ENCODE measurements around the gene NALCN.

Gene NALCN

GRCh38 chr13:101139081-101139480, 277.2 kb downstream of the NALCN start:
- ChIA-PET CTCF (interaction anchor here (0.6 kb wide), 2 partner anchors 31 to 159 kb away, joined by 3 read pairs; no protein-coding TSS in a partner anchor), POLR2A (ENCODE audit: low non-redundant PET) (no interaction called here)
- peak; percentile 2 for DNase-seq (ENCODE audit: low spot score)
- H3K27ac ChIP-seq: no peak overlapping the region
- no peak for TF ChIP-seq CTCF (conservative IDR thresholded peaks at IDR 0.05; ENCODE audit: low read depth)

- POLR2A ChIA-PET (ENCODE audit: low non-redundant PET): no interaction called here
- peak; percentile 63 for DNase-seq (ENCODE audit: low spot score)
Measured at GRCh38 chr13:101127741-101128353, 288.5 kb downstream of the NALCN start.

GRCh38 chr13:101123028-101123427, 293.3 kb downstream of the NALCN start:
- H3K27ac ChIP-seq: no peak overlapping the region
- ChIA-PET CTCF (interaction anchor here (1.1 kb wide), 1 partner anchor 8 kb away, joined by 3 read pairs; no protein-coding TSS in a partner anchor), POLR2A (ENCODE audit: low non-redundant PET) (no interaction called here)
- no peak for TF ChIP-seq CTCF (conservative IDR thresholded peaks at IDR 0.05; ENCODE audit: low read depth)
- DNase-seq (ENCODE audit: low spot score): no peak

More at GRCh38 chr13:101127741-101128353, 288.5 kb downstream of the NALCN start:
- H3K27ac ChIP-seq: no peak overlapping the region
- TF ChIP-seq CTCF (conservative IDR thresholded peaks at IDR 0.05; ENCODE audit: low read depth): peak; percentile 86
- CTCF ChIA-PET: interaction anchor here (0.5 to 1.8 kb wide), 7 partner anchors 16 to 961 kb away, joined by 3 to 9 read pairs (median 4); no protein-coding TSS in a partner anchor

GRCh38 chr13:101121608-101122007, 294.7 kb downstream of the NALCN start:
- ChIA-PET POLR2A (ENCODE audit: low non-redundant PET) (no interaction called here), CTCF (interaction anchor here (0.6 kb wide), 1 partner anchor 9 kb away, joined by 5 read pairs; no protein-coding TSS in a partner anchor)
- no peak overlapping the region for H3K27ac ChIP-seq
- TF ChIP-seq CTCF (conservative IDR thresholded peaks at IDR 0.05; ENCODE audit: low read depth): no peak
- DNase-seq (ENCODE audit: low spot score): no peak

- H3K27ac ChIP-seq: no peak overlapping the region
- POLR2A ChIA-PET (ENCODE audit: low non-redundant PET): no interaction called here
- TF ChIP-seq CTCF (conservative IDR thresholded peaks at IDR 0.05; ENCODE audit: low read depth): no peak
- no peak for DNase-seq (ENCODE audit: low spot score)
- CTCF ChIA-PET: no interaction called here
Measured at GRCh38 chr13:101120007-101120406, 296.3 kb downstream of the NALCN start.

- ChIA-PET CTCF (interaction anchor here (0.6 to 0.7 kb wide), 2 partner anchors 63 to 706 kb away, joined by 3 to 4 read pairs; no protein-coding TSS in a partner anchor), POLR2A (ENCODE audit: low non-redundant PET) (no interaction called here)
- no peak for TF ChIP-seq CTCF (conservative IDR thresholded peaks at IDR 0.05; ENCODE audit: low read depth)
- H3K27ac ChIP-seq: no peak overlapping the region
- DNase-seq (ENCODE audit: low spot score): no peak
Measured at GRCh38 chr13:101116826-101117225, 299.5 kb downstream of the NALCN start.

Measured in RWPE1 (cell line).